Pons (tissue), 1 donor: ENCODE measurements around the gene KLC4.
A peak's percentile ranks its signal among the peaks of the same experiment; 100 is the strongest.
"Not testable (repeated sequence)": the region's sequence is repeated elsewhere in the genome, so short reads cannot be mapped to it uniquely, and the experiment has no call there.

Experiments used
- DNase-seq: peaks from one replicate; pipeline ENCODE4 v3.0.0-alpha.2; 2016; ENCODE audit warnings: low spot score

The KLC4 gene

GRCh38 chr6:43036712-43037111 lies 22.7 kb upstream of the KLC4 start:
- DNase-seq, result no peak

DNA sequence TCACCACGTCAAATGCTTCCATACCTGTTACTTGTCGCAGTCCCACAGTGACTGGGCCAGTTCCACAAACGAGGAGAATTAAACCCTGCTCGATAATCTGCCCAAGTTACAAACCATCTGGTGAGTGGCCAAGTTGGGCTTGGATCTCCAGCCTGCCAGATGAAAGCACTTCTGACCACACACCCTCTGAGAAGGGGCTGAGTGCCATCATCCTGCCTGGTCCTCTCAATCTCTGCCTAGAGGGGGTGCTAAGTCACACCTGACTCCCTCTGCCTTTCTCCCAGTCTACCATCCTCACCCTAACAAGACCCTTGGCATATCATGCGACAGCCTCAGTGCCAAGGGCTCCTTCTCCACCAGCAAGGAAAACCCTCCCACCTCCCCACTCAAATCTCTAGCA lies 22.2 kb upstream of the KLC4 start:
- no peak for DNase-seq

DNA sequence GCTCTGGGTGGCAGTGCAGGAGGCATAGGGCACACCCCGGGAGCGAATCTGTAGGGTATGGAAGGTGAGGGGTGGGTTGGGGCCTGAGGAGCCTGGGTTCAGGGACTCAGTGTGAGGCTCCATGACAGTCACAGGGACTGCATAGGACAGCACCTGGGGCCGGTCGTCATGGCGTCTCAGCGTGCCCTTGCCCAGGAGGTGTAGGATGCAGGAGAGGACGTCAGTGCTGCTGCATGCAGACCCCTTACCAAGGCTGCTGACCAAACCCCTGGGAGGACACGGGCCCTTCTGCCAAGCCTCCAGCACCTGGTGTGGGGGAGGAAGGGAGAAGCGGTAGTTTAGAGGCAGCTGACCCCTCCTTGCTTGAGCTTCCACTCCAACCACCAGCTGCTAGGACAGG lies 21.7 kb upstream of the KLC4 start:
- DNase-seq, result no peak

- no peak for DNase-seq
Measured at GRCh38 chr6:43038727-43039126, 20.7 kb upstream of the KLC4 start.

DNA sequence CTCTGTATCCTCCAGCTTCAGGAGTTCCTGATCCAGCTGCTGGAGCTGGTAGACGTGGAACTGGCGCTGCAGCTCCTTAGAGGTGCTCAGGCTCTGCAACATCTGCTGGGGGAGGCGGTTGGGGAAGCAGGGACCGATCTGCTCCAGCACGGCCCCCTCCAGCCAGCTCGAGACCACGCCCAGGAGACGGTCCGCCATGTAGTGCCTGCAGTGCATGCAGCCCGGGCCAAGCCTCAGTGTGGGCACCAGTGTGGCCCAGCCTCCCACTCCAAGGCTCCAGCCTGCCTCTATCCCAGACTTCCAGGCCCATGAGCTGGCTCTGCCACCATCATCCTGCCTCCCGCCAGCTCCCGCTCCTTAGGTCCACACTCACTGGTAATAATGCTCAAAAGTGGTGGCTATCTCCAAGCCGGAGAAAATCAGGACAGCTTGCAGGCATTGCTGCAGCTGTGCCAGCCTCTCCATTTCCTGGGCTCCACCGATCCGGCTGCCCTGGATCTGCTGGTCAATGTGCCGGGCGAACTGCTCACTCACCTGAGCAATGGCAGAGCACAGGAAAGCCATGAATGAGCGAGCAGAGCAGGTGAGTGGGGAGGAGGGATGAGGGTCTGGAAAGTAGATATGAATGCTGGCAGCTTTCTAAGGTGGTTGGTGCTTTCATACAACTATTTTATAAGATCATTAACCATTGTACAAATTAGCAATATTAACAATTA lies 18.7 kb upstream of the KLC4 start:
- DNase-seq, result no peak

- DNase-seq, result not testable (repeated sequence)
Measured at GRCh38 chr6:43041475-43041874, 18.0 kb upstream of the KLC4 start.

DNA sequence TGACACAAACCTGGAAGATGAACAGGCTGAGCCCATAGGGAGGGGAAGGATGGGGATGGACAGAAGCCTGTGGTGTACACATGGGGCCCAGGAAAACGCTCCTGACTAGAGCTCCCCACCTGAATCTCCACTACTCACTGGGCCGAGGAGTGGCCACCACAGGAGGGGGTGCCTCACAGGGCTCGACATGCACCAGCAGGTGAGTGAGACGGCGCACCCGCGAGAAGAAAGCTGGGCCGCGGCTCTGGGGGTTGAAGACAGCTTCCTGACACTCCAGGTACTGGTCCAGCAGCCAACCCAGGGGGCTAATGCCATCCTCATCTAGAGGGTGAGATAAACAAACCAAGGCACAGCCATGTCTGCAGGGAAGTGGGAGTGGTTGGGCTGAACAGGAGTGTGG lies 16.1 kb upstream of the KLC4 start:
- no peak for DNase-seq

GRCh38 chr6:43045371-43045930 lies 14.0 kb upstream of the KLC4 start:
- no peak for DNase-seq

DNA sequence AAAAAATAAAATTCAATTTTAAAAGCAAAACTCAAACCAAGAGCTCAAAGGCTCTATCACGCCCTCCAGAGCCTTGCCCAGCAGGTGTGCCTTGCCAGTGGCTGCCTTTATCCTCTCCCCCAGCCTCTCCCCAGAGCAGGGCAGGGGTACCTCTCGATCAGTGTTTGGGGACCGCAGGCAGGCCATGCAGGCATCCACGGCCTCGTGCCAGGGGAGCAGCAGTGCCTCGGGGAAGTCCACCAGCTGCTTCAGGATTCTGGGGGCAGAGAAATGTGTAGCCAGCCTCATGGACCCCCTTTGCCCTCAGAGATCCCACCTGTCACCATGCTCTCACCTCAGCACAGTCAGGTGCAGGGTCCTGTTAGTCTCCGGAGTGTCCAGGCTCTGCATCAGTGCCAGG lies 11.4 kb upstream of the KLC4 start:
- DNase-seq, result no peak

- DNase-seq, result no peak
Measured at GRCh38 chr6:43050981-43051380, 8.4 kb upstream of the KLC4 start.

- DNase-seq, result no peak
Measured at GRCh38 chr6:43052225-43052841, 7.1 kb upstream of the KLC4 start.

DNA sequence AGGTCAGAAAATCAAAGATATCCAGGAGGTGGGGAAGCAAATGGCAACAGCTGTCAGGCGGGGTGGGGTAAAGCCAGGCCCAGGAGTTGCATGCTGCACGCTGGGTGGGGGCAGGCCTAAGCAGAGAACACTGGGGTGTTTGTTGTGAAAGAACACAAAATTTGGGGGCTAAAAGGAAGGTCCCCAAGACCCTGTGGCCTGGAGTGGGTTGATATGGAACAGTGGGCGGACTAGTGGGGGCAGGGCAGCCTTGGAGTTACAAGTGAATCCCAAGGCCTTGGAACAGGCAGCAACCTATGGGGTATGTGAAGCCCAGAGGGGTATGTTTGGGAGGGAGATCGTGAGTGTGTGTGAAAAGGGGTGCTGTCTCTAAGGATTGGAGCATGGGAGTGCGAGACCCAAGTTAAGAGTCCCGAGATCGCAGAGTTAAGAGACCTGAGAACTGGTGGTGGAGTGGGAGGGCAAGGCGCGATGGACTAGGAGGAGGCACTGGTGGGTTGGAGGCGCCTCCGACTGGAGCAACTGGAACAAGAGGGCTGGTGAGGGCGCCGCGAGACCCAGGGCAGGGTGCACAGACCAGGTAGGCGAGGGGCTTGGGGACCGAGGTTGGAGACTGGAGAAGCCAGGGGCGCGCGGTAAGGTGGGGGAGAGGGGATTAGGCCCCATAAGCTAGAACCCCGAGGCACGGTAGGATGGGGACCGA lies 6.4 kb upstream of the KLC4 start:
- DNase-seq, result no peak

DNA sequence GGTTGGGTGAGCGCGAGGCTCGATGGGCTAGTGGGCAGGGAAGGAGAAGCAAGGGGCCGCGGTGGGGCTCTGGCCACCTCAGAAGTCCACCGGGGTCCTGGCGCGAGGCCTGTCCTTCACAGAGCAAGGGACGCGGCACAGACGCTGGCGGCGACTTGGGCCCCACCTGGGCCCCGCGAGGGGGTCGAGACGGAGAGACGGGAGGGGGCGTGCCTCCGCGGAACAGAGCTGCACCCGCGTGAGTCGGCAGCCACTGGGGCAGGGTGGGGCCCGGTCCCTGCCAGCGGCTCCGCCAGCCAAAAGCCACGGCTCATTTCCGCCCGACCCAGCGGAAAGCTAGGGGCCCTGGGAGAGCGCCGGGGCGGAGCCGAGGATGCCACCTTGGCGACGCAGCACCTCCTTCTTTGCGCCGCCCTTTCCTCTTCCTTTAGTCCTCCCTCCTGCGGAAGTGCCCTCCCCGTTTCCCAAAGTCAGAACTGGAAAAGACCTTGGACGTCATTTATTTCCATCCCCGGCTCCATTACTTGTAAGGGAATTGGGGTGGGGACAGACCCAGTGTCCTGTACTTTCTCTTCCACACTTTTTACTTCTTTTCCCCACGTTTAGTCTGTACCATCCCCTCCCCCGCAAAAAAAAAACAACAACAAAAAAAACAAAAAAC lies 5.8 kb upstream of the KLC4 start, which contains the start of gene CUL7:
Gene CUL7, minus strand, starts transcription at position 307 of the 661 bp plus-strand sequence. CDS start 1,063 bp downstream, outside the sequence.
- peak; percentile 70 for DNase-seq

- DNase-seq, result no peak
Measured at GRCh38 chr6:43054206-43054943, 5.1 kb upstream of the KLC4 start.

DNA sequence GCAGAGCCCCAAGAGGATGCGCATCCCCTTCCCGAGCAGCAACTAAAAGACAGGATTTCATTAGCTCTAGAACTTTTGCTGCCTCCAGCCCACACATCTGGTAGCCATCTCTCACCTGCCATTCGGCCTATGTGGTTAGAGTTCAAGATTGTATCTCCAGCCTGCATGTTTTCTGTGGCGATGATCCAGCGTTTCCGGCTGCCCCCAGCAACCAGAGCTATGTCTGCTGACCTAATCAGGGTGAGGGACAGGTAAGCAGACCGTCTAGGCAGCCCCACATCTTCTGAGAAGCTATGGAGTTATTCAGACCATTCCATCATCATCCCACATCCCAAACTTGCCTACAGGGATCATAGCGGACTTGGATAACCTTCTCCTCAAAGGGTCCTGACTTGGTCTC lies 3.5 kb upstream of the KLC4 start:
- no peak for DNase-seq

DNA sequence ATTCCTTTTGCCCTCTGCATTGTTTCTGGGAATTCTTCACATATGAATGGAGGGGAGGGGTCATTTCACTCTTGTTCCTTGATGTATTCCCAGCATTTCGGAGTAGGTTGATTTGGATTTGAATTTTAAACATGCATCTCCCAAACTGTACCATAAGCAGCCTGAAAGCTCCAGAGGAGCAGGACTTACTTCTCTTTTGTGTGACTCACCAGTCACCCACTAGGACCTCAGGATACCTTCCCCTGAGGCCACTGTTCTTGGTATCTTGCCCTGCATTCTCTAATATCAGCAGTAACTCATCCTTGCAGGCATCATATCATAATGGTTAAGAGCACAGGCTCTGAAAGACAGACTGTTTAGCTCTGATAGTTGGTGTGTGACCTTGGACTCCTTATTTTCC lies 900 bp upstream of the KLC4 start:
- DNase-seq, result no peak

DNA sequence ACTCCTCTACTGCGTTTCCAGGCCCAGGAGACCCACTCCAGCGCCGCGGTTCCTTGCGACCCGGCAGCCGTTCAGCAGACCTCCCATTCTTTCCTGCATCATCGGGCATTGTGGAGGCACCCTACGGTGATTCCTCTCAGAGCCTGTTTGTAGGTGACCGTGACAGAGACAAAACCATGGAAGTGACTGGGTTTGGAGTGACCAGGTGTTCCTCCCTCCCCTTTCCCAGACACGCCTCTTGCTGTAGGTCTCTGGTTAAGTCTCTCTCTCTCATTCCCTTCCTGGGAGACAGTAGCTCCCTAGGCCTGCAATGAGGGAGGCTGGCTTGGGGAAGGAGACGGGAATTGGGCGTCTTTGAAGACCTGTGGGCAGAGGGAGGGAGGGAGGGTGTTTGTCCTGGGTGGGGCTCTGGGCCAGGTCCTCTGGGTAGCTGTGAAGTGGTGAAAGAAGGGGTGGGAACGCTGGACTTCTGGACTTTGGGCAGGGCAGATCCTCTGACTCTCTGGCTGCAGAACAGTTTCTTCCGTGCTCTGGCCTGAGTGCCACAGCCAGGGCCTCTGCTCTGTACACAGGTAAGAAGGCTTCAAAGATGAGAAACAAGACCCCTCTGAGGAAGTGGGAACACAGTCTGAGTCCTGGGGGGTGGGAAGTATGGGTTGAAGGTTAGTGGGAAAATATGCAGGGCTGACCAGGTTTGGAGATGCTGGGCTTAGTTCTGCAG lies 763 bp downstream of the KLC4 start:
- DNase-seq, result no peak

DNA sequence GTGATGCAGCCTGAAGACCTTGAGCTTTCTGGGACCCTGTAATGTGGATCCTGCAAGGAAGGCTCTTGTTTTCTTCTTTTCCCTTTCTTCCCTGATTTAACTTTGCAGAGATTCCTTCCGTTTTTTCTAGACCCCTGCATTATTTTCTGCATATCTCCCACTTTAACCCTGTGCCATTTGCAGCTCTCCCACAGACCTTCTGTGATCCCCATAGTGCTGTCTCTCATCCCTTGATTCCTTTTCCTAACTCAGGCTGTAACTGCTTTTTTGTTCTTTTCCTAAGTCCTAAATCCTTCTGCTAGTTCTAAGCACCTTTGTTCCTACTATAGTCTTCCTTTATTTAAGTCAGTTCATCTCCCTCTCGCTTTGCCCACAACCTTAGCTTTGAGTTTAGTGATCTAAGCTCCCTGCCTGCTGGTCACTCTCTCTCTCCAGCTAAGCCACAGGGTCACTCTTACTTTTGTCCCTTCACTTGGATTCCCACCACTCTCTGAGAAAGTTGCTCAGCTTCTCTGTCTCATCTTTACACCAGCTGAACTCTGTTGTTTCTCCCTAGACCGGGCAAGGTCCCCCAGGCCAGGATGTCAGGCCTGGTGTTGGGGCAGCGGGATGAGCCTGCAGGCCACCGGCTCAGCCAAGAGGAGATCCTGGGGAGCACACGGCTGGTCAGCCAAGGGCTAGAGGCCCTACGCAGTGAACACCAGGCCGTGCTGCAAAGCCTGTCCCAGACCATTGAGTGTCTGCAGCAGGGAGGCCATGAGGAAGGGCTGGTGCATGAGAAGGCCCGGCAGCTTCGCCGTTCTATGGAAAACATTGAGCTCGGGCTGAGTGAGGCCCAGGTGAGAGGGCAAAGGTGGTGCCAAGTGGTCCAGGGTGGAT lies 1.6 kb downstream of the KLC4 start:
- DNase-seq, result no peak

DNA sequence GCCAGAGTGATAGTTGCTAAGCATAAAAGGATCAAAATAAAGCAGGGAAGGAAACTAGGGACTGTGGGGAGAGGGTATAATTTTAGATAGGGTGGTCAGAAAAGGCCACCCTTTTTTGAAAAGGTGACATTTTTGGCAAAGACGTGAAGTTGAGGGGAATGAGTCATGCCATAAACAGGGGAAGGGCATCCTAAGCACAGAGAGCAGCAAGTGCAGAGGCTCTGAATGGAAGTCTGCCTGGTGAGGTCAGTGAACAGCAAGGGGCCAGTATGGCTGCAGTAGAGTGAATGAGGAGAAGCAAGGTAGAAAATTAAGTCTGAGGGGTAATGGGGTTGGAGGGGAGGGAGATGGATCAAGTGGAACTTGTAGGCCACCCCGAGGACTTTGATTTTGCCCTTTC lies 2.4 kb downstream of the KLC4 start:
- DNase-seq, result no peak

- no peak for DNase-seq
Measured at GRCh38 chr6:43062818-43063217, 3.4 kb downstream of the KLC4 start.
